Neural progenitor cell (in vitro differentiated cells): ENCODE measurements around the gene SUCO. TPM values are rescaled to one million over a fixed set of nuclear protein-coding genes. Genes with fewer than 3 reads are reported as not detected.

ENCODE experiments used
- DNase-seq: peaks from one replicate; pipeline ENCODE4 v3.0.0-alpha.2; 2016; ENCODE audit warnings: low spot score
- H2AFZ ChIP-seq: fragments of 200-600 bp; sonication (generic); replicated peaks from 2 replicates; pipeline ENCODE4 v1.6.1; 2016; ENCODE audit warnings: antibody characterized with exemption
- H3F3A ChIP-seq: fragments of 200-600 bp; sonication (generic); 2 replicates; pipeline ENCODE4 v1.6.1; 2016; ENCODE audit warnings: antibody characterized with exemption, low read depth
- H3K27ac ChIP-seq: fragments of 200-600 bp; sonication (generic); 2 replicates; pipeline ENCODE4 v1.5.1; 2016; ENCODE audit warnings: mild to moderate bottlenecking
- H3K27me3 ChIP-seq: fragments of 200-600 bp; sonication (generic); 2 replicates; pipeline ENCODE4 v1.6.1; 2016; ENCODE audit warnings: mild to moderate bottlenecking, moderate library complexity
- H3K36me3 ChIP-seq: fragments of 200-600 bp; sonication (generic); 2 replicates; pipeline ENCODE4 v1.5.1; 2016
- H3K4me1 ChIP-seq: fragments of 200-600 bp; sonication (generic); 2 replicates; pipeline ENCODE4 v1.6.1; 2016; ENCODE audit warnings: mixed run types
- H3K4me2 ChIP-seq: fragments of 200-600 bp; sonication (generic); 2 replicates; pipeline ENCODE4 v1.6.1; 2016
- H3K4me3 ChIP-seq: fragments of 200-600 bp; sonication (generic); 2 replicates; pipeline ENCODE4 v1.5.1; 2016
- H3K79me2 ChIP-seq: fragments of 200-600 bp; sonication (generic); 2 replicates; pipeline ENCODE4 v1.6.1; 2016; ENCODE audit warnings: low read depth
- H3K9ac ChIP-seq: fragments of 200-600 bp; sonication (generic); 2 replicates; pipeline ENCODE4 v1.6.1; 2016
- H3K9me3 ChIP-seq: fragments of 200-600 bp; sonication (generic); 2 replicates; pipeline ENCODE4 v1.5.1; 2016; ENCODE audit warnings: low read depth
- H4K20me1 ChIP-seq: fragments of 200-600 bp; sonication (generic); 2 replicates; pipeline ENCODE4 v1.6.1; 2016; ENCODE audit warnings: low read depth
- H3K27ac Mint-ChIP-seq: 3 replicates; pipeline ENCODE4 v1.8.0; 2021; ENCODE audit warnings: mixed read lengths
- H3K27me3 Mint-ChIP-seq: 2 replicates; pipeline ENCODE4 v1.8.0; 2022; ENCODE audit warnings: low read depth, mild to moderate bottlenecking, inconsistent platforms, moderate library complexity, mixed read lengths; ENCODE audit not compliant: insufficient read depth
- H3K36me3 Mint-ChIP-seq: 3 replicates; pipeline ENCODE4 v1.8.0; 2021; ENCODE audit warnings: mixed read lengths
- H3K4me1 Mint-ChIP-seq: 3 replicates; pipeline ENCODE4 v1.8.0; 2021; ENCODE audit warnings: mixed read lengths
- H3K4me3 Mint-ChIP-seq: 3 replicates; pipeline ENCODE4 v1.8.0; 2021; ENCODE audit warnings: mild to moderate bottlenecking, moderate library complexity, mixed read lengths
- H3K9me3 Mint-ChIP-seq: 3 replicates; pipeline ENCODE4 v1.8.0; 2020; ENCODE audit warnings: mixed read lengths
- CTCF ChIP-seq: fragments of 200-600 bp; sonication (generic); IDR thresholded peaks from 2 replicates; pipeline ENCODE4 v1.5.1; 2017; ENCODE audit warnings: antibody characterized with exemption, mild to moderate bottlenecking
- EZH2 ChIP-seq: fragments of 200-600 bp; sonication (generic); IDR thresholded peaks from 2 replicates; pipeline ENCODE4 v1.6.1; 2017; ENCODE audit warnings: antibody characterized with exemption, mild to moderate bottlenecking, moderate library complexity
- EZH2phosphoT487 ChIP-seq: fragments of 200-600 bp; sonication (generic); IDR thresholded peaks from 2 replicates; pipeline ENCODE4 v1.6.1; 2017; ENCODE audit warnings: antibody characterized with exemption
- total RNA-seq: library from RNA; depleted of rRNA; stranded (reverse); fragments of >200 nt; gene quantifications from 2 replicates; pipeline ENCODE4 v1.2.3, GENCODE V29; 2015; ENCODE audit warnings: low replicate concordance

SUCO gene
- total RNA-seq, 1 donor from 2014 or later: 109 TPM

DNA sequence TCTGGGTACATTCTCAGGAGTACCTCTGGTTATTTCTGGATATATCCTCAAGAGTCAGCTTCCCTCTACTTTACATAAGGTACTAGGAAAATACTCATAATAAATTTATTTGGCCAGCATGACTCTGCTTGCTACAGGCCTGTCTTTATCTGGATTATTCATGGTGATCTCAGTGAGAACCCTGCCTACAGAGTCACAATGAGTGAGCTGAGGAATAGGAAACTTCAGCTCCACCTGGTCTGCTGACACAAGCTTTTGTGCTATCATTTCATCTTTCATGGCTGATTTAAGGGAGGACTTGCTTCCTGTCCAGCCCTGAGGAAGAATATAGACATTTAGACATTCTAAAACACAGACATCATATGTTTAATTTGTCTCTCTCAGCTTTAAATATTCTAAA, 19.5 kb upstream of the SUCO start:
- Histone ChIP-seq H3K36me3 (no peaks in the 10 kb centered on the region), H3K9me3 (no peaks in the 10 kb centered on the region), H3K4me3 (no peak overlapping the region), H3K79me2 (no peaks in the 10 kb centered on the region), H3K9ac (no peak overlapping the region), H3K27me3 (no peaks in the 10 kb centered on the region), H3K27ac (no peak overlapping the region), H3F3A (no peaks in the 10 kb centered on the region), H3K4me2 (no peak overlapping the region), H3K4me1 (no peaks in the 10 kb centered on the region), H2AFZ (no peak overlapping the region), H4K20me1 (no peaks in the 10 kb centered on the region)
- Mint-ChIP-seq H3K4me1 (no peaks in the 10 kb centered on the region), H3K9me3 (no peaks in the 10 kb centered on the region), H3K4me3 (no peak overlapping the region), H3K27ac (no peak overlapping the region), H3K36me3 (no peaks in the 10 kb centered on the region), H3K27me3 (peaks cover 2% of the 10 kb centered on the region)
- no peak for TF ChIP-seq EZH2phosphoT487
- no peak for TF ChIP-seq EZH2
- no peak for TF ChIP-seq CTCF
- no peak for DNase-seq

DNA sequence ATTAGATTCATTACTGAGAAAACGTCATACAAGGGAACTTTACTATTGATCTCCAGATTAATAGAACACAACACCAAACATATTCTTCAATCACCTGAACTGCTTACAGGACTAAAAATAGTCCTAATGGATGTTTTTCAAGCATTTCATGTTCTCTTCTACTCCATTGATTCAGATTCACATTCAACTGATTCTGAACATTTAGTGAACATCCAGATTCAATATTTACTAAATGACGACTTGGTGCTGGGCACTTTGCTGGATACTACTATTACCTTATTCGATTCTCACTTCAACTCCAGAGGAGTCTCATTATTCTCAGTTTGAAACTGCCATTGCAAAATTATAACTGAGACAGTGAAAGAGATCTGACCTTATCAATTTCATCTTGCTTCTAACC, 18.8 kb upstream of the SUCO start:
- Mint-ChIP-seq H3K36me3 (no peaks in the 10 kb centered on the region), H3K4me3 (no peak overlapping the region), H3K4me1 (no peaks in the 10 kb centered on the region), H3K9me3 (no peaks in the 10 kb centered on the region), H3K27me3 (peaks cover 2% of the 10 kb centered on the region), H3K27ac (no peak overlapping the region)
- no peak for TF ChIP-seq CTCF
- TF ChIP-seq EZH2phosphoT487: no peak
- no peak for TF ChIP-seq EZH2
- DNase-seq: no peak
- H4K20me1 ChIP-seq: no peaks in the 10 kb centered on the region
- H3K79me2 ChIP-seq: no peaks in the 10 kb centered on the region
- H3F3A ChIP-seq: no peaks in the 10 kb centered on the region
- H3K27ac ChIP-seq: no peak overlapping the region
- no peak overlapping the region for H2AFZ ChIP-seq
- H3K36me3 ChIP-seq: no peaks in the 10 kb centered on the region
- H3K9me3 ChIP-seq: no peaks in the 10 kb centered on the region
- no peak overlapping the region for H3K9ac ChIP-seq
- H3K4me1 ChIP-seq: no peaks in the 10 kb centered on the region
- H3K27me3 ChIP-seq: no peaks in the 10 kb centered on the region
- no peak overlapping the region for H3K4me3 ChIP-seq
- H3K4me2 ChIP-seq: no peak overlapping the region

- Histone ChIP-seq H3K27ac (no peak overlapping the region), H3K4me3 (no peak overlapping the region), H3K4me1 (no peaks in the 10 kb centered on the region), H3K36me3 (no peaks in the 10 kb centered on the region), H3K27me3 (no peaks in the 10 kb centered on the region), H3K4me2 (no peak overlapping the region), H3F3A (no peaks in the 10 kb centered on the region), H3K9ac (no peak overlapping the region), H4K20me1 (no peaks in the 10 kb centered on the region), H2AFZ (no peak overlapping the region), H3K79me2 (no peaks in the 10 kb centered on the region), H3K9me3 (no peaks in the 10 kb centered on the region)
- Mint-ChIP-seq H3K36me3 (no peaks in the 10 kb centered on the region), H3K27me3 (no peaks in the 10 kb centered on the region), H3K27ac (no peak overlapping the region), H3K4me1 (no peaks in the 10 kb centered on the region), H3K4me3 (no peak overlapping the region), H3K9me3 (no peaks in the 10 kb centered on the region)
- TF ChIP-seq CTCF (no peak), EZH2phosphoT487 (no peak), EZH2 (no peak)
- no peak for DNase-seq
Observed at GRCh38 chr1:172515436-172515835, 17.5 kb upstream of the SUCO start.

DNA sequence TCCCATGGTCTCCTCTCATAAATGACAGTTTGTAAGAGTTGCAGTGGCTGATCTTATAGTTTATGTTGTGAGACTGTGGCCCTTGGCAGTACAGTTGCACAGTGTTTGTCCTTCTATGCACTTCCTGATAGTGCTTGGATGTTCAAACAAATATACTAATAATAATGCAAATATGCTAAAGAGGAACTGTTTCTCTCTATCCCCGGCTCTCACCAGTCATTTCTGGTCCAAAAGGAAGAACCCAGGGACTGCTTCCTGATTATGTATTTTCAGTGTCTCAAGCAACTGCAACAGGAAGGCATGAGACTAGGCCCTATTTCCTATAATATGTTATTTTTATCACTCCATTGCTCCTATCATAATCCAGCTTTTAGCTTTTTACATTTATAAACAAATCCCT, 17.0 kb upstream of the SUCO start:
- DNase-seq: no peak
- H3K9ac ChIP-seq: no peak overlapping the region
- H3K79me2 ChIP-seq: no peaks in the 10 kb centered on the region
- H3F3A ChIP-seq: no peaks in the 10 kb centered on the region
- H2AFZ ChIP-seq: no peak overlapping the region
- H3K4me3 ChIP-seq: no peak overlapping the region
- TF ChIP-seq EZH2 (no peak), EZH2phosphoT487 (no peak)
- H3K4me1 ChIP-seq: no peaks in the 10 kb centered on the region
- H3K36me3 ChIP-seq: no peaks in the 10 kb centered on the region
- Mint-ChIP-seq H3K4me3 (no peak overlapping the region), H3K27me3 (no peaks in the 10 kb centered on the region), H3K9me3 (no peaks in the 10 kb centered on the region), H3K4me1 (no peaks in the 10 kb centered on the region), H3K27ac (no peak overlapping the region), H3K36me3 (no peaks in the 10 kb centered on the region)
- H3K27ac ChIP-seq: no peak overlapping the region
- no peaks in the 10 kb centered on the region for H3K27me3 ChIP-seq
- H4K20me1 ChIP-seq: no peaks in the 10 kb centered on the region
- H3K9me3 ChIP-seq: no peaks in the 10 kb centered on the region
- H3K4me2 ChIP-seq: no peak overlapping the region
